ENCODE measurements around the gene HILPDA. TPM values are rescaled to one million over a fixed set of nuclear protein-coding genes. Genes with fewer than 3 reads are reported as not detected.
A peak's percentile ranks its signal among the peaks of the same experiment; 100 is the strongest.
"Not testable (repeated sequence)": the region's sequence is repeated elsewhere in the genome, so short reads cannot be mapped to it uniquely, and the experiment has no call there.

Gene HILPDA
- total RNA-seq, 2 experiments from 2014 or later: 344 to 362 TPM

DNA sequence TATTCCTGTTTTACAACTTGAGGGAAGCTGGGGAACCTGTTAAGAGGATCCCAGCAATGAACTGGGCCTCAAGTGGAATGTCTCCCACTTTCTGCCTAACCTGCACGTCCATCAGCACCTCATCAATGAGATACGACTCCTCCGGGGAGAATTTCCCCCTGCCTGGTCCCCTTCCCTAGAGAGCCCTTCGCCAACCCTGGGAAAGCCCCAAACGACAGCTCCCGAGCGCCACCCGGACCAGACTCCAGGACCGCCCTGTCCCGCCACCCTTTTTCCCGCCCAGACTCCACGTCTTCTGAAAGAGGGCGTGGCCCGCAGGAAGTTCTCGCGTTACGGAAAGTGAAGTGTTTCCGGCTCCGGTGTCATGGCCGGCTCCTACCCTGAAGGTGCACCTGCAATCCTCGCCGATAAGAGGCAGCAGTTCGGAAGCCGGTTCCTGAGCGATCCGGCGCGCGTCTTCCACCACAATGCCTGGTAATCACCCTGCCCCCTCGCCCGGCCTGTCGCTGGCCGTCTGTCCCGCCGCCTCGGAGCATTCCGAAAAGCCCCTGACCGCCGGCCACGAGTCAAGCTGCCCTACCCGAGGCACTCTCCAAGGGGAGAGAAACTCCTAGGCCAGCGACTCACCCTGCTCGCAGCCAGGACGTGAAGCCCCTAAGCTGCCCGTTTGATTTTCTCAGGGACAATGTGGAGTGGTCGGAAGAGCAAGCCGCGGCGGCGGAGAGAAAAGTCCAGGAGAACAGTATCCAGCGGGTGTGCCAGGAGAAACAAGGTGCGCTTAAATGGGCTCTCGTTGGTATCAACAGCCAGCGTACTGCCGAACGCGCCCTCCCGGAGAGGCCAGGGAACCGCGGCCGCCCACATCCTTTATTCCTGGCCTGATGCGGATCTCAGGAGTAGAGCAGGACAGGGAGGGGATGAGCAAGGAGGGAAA is 21.0 kb downstream of the HILPDA start, which contains the start of gene METTL2B:
METTL2B (plus strand) TSS at position 347 of the 934 bp plus-strand sequence; CDS start at position 365, 18 bp downstream.
- peak; percentile 97 for DNase-seq
- peaks cover 34% of the 10 kb centered on the region for H3K4me1 Mint-ChIP-seq (ENCODE audit: low read depth)
- H3K27me3 Mint-ChIP-seq; intact Hi-C loops (cut with micrococcal nuclease); H3K9me3 Mint-ChIP-seq: not testable (repeated sequence)
- peak; percentile 63 for TF ChIP-seq CTCF (IDR thresholded peaks at IDR 0.05)
- peak; percentile 93 for ATAC-seq
- POLR2A ChIA-PET: interaction anchor here (0.5 to 2.2 kb wide), 8 partner anchors 15 to 133 kb away, joined by 3 to 6 read pairs (median 4); partner anchors contain the start of genes HILPDA and IMPDH1
- H3K36me3 Mint-ChIP-seq (ENCODE audit: low read depth): peaks cover 34% of the 10 kb centered on the region
- CTCF ChIA-PET: interaction anchor here (0.7 to 3.9 kb wide), 5 partner anchors 15 to 69 kb away, joined by 3 to 41 read pairs (median 7); no protein-coding TSS in a partner anchor
- H3K27ac Mint-ChIP-seq: peak within 1 kb of the TSS; percentile 99
- peak within 1 kb of the TSS; percentile 99 for H3K4me3 Mint-ChIP-seq

GRCh38 chr7:128477336-128477690 is 21.6 kb downstream of the HILPDA start:
- ChIA-PET CTCF (interaction anchor here (2.0 to 3.9 kb wide), 2 partner anchors 15 to 50 kb away, joined by 9 to 41 read pairs; no protein-coding TSS in a partner anchor), POLR2A (interaction anchor here (1.2 to 2.2 kb wide), 2 partner anchors 15 to 22 kb away, joined by 4 to 6 read pairs; partner anchors contain the start of gene HILPDA)
- Mint-ChIP-seq H3K4me1 (ENCODE audit: low read depth) (peaks cover 34% of the 10 kb centered on the region), H3K27ac (peak overlapping the region; percentile 99), H3K4me3 (peak overlapping the region; percentile 99), H3K36me3 (ENCODE audit: low read depth) (peaks cover 37% of the 10 kb centered on the region)
- H3K9me3 Mint-ChIP-seq; ATAC-seq; DNase-seq; H3K27me3 Mint-ChIP-seq; intact Hi-C loops (cut with micrococcal nuclease): not testable (repeated sequence)

- H3K9me3 Mint-ChIP-seq; H3K27me3 Mint-ChIP-seq; ATAC-seq; intact Hi-C loops (cut with micrococcal nuclease); POLR2A ChIA-PET; CTCF ChIA-PET; DNase-seq; H3K4me3 Mint-ChIP-seq: not testable (repeated sequence)
- Mint-ChIP-seq H3K27ac (peak overlapping the region; percentile 34), H3K4me1 (ENCODE audit: low read depth) (peaks cover 34% of the 10 kb centered on the region), H3K36me3 (ENCODE audit: low read depth) (peaks cover 41% of the 10 kb centered on the region)
Observed at GRCh38 chr7:128479082-128479481, 23.4 kb downstream of the HILPDA start.

- CTCF ChIA-PET, ATAC-seq: not testable (repeated sequence)
- H3K36me3 Mint-ChIP-seq (ENCODE audit: low read depth): peaks cover 23% of the 10 kb centered on the region
Observed at GRCh38 chr7:128488134-128488533, 32.5 kb downstream of the HILPDA start.

GRCh38 chr7:128497405-128497804 is 41.7 kb downstream of the HILPDA start:
- Mint-ChIP-seq H3K9me3 (no peaks in the 10 kb centered on the region), H3K4me3 (no peak overlapping the region), H3K4me1 (ENCODE audit: low read depth) (no peaks in the 10 kb centered on the region), H3K36me3 (ENCODE audit: low read depth) (peaks cover 32% of the 10 kb centered on the region), H3K27me3 (no peaks in the 10 kb centered on the region), H3K27ac (no peak overlapping the region)
- POLR2A ChIA-PET: no interaction called here
- TF ChIP-seq CTCF (IDR thresholded peaks at IDR 0.05): no peak
- CTCF ChIA-PET: no interaction called here
- intact Hi-C loops (cut with micrococcal nuclease): no loop called here
- ATAC-seq (no peak), DNase-seq (no peak)

More at GRCh38 chr7:128488134-128488533, 32.5 kb downstream of the HILPDA start:
- POLR2A ChIA-PET; intact Hi-C loops (cut with micrococcal nuclease); DNase-seq; H3K9me3 Mint-ChIP-seq; H3K27me3 Mint-ChIP-seq; H3K4me1 Mint-ChIP-seq (ENCODE audit: low read depth); H3K27ac Mint-ChIP-seq; H3K4me3 Mint-ChIP-seq: not testable (repeated sequence)

DNA sequence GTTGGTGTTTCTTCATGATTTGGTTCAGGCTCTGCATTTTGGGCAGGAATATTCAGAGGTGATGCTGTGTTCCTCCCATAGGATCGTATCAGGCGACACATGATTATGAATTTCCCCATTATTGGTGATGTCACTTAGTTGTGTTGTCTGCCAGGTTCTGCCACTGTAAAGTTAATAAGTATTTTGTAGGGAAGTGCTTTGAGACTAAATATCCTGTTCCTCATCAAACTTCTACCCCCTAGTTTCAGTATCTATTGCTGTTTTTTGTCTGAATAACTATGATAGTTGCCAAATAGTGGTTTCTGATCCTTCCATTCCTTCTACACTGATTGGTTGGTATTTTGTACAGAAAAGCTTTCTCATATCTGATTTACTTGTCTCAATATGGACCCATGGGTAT is 49.7 kb downstream of the HILPDA start:
- peaks cover 17% of the 10 kb centered on the region for H3K4me1 Mint-ChIP-seq (ENCODE audit: low read depth)
- H3K27ac Mint-ChIP-seq; H3K9me3 Mint-ChIP-seq; H3K4me3 Mint-ChIP-seq; DNase-seq; H3K27me3 Mint-ChIP-seq; ATAC-seq; intact Hi-C loops (cut with micrococcal nuclease); CTCF ChIA-PET; POLR2A ChIA-PET: not testable (repeated sequence)
- H3K36me3 Mint-ChIP-seq (ENCODE audit: low read depth): peaks cover 16% of the 10 kb centered on the region

- intact Hi-C loops (cut with micrococcal nuclease); CTCF ChIA-PET; H3K9me3 Mint-ChIP-seq; H3K4me3 Mint-ChIP-seq; H3K27me3 Mint-ChIP-seq; POLR2A ChIA-PET; DNase-seq; ATAC-seq: not testable (repeated sequence)
- peak overlapping the region; percentile 46 for H3K27ac Mint-ChIP-seq
- H3K36me3 Mint-ChIP-seq (ENCODE audit: low read depth): peaks cover 11% of the 10 kb centered on the region
- H3K4me1 Mint-ChIP-seq (ENCODE audit: low read depth): peaks cover 17% of the 10 kb centered on the region
Observed at GRCh38 chr7:128506819-128507218, 51.1 kb downstream of the HILPDA start.

DNA sequence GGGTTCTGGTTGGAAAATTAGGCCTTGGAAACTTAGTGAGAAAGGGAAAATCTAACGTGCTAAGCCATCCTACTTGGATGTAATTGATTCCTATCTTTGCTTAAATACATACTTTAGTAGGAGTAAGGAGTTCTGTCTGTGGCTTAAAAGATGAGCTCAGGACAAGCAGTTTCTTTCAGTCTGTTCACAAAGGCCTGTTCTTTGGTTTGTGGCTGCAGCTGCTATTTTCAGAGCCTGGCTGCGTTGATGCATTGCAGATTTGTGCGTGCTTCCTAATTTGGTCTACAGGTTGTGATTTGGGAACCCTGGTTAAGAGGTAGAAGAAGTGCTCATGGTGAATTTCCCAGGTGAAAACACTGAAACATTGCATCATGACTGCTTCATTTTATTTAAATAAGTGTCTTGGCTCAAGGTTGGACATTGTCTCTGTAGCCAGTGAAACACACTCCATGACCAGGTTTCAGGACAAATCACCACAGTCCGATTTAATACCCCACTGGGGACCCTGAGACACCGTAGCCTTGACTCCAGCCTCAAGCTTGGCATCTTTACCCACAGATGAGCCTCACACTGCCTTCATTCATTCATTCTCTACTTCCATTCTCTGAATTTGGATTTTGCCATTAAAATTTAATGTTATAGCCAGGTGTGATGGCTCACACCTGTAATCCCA is 51.8 kb downstream of the HILPDA start:
- intact Hi-C loops (cut with micrococcal nuclease); H3K27ac Mint-ChIP-seq; H3K9me3 Mint-ChIP-seq; ATAC-seq; H3K4me3 Mint-ChIP-seq; H3K36me3 Mint-ChIP-seq (ENCODE audit: low read depth); CTCF ChIA-PET; POLR2A ChIA-PET; DNase-seq; H3K27me3 Mint-ChIP-seq: not testable (repeated sequence)
- peaks cover 17% of the 10 kb centered on the region for H3K4me1 Mint-ChIP-seq (ENCODE audit: low read depth)
